Measurements from ENCODE around the gene CDH23. TPM values are rescaled to one million over a fixed set of nuclear protein-coding genes. Genes with fewer than 3 reads are reported as not detected.

Gene CDH23
- polyA plus RNA-seq, 1 donor from 2014 or later = not detected

- H3K36me3 Mint-ChIP-seq = peaks cover 17% of the 10 kb centered on the region
- H3K4me3 Mint-ChIP-seq = no peak overlapping the region
- peaks cover 11 to 23% (median 19%) of the 10 kb centered on the region in 3 donors for H3K4me1 Mint-ChIP-seq
- H3K27me3 Mint-ChIP-seq = no peaks in the 10 kb centered on the region
- no peaks in the 10 kb centered on the region for H3K9me3 Mint-ChIP-seq
- no peak overlapping the region for H3K27ac Mint-ChIP-seq
Measured at GRCh38 chr10:71361581-71361980, 35.1 kb upstream of the CDH23 start.

- no peak overlapping the region for H3K4me3 Mint-ChIP-seq
- peaks cover 11 to 23% (median 19%) of the 10 kb centered on the region in 3 donors for H3K4me1 Mint-ChIP-seq
- H3K27ac Mint-ChIP-seq = no peak overlapping the region
- H3K9me3 Mint-ChIP-seq = no peaks in the 10 kb centered on the region
- H3K27me3 Mint-ChIP-seq = no peaks in the 10 kb centered on the region
- H3K36me3 Mint-ChIP-seq = peaks cover 17% of the 10 kb centered on the region
Measured at GRCh38 chr10:71362141-71362540, 34.6 kb upstream of the CDH23 start.

GRCh38 chr10:71363936-71364335 is 32.8 kb upstream of the CDH23 start:
- Mint-ChIP-seq H3K4me1 (peaks cover 7 to 9% (median 8%) of the 10 kb centered on the region in 3 donors), H3K27ac (no peak overlapping the region), H3K27me3 (no peaks in the 10 kb centered on the region), H3K36me3 (peaks cover 17% of the 10 kb centered on the region), H3K9me3 (no peaks in the 10 kb centered on the region), H3K4me3 (no peak overlapping the region)

GRCh38 chr10:71365366-71365765 is 31.4 kb upstream of the CDH23 start:
- Mint-ChIP-seq H3K4me3 (no peak overlapping the region), H3K27ac (no peak overlapping the region)

GRCh38 chr10:71366690-71367089 is 30.0 kb upstream of the CDH23 start:
- Mint-ChIP-seq H3K27me3 (no peaks in the 10 kb centered on the region), H3K27ac (peak overlapping the region in 1 of 3 donors; percentile 13), H3K9me3 (no peaks in the 10 kb centered on the region), H3K4me1 (peaks cover 2 to 5% (median 4%) of the 10 kb centered on the region in 3 donors), H3K4me3 (no peak overlapping the region), H3K36me3 (peaks cover 16% of the 10 kb centered on the region)

More at GRCh38 chr10:71365366-71365765, 31.4 kb upstream of the CDH23 start:
- Mint-ChIP-seq H3K4me1 (peaks cover 0 to 3% (median 0%) of the 10 kb centered on the region in 3 donors), H3K9me3 (no peaks in the 10 kb centered on the region), H3K36me3 (peaks cover 16% of the 10 kb centered on the region), H3K27me3 (no peaks in the 10 kb centered on the region)

GRCh38 chr10:71367271-71367670 is 29.4 kb upstream of the CDH23 start:
- Mint-ChIP-seq H3K4me3 (no peak overlapping the region), H3K27me3 (no peaks in the 10 kb centered on the region), H3K27ac (no peak overlapping the region), H3K36me3 (peaks cover 12% of the 10 kb centered on the region), H3K9me3 (no peaks in the 10 kb centered on the region), H3K4me1 (peaks cover 8 to 11% (median 9%) of the 10 kb centered on the region in 3 donors)

GRCh38 chr10:71368176-71368575 is 28.5 kb upstream of the CDH23 start:
- Mint-ChIP-seq H3K27me3 (no peaks in the 10 kb centered on the region), H3K27ac (no peak overlapping the region), H3K36me3 (peaks cover 10% of the 10 kb centered on the region), H3K4me1 (peaks cover 17 to 20% (median 18%) of the 10 kb centered on the region in 3 donors), H3K4me3 (no peak overlapping the region), H3K9me3 (no peaks in the 10 kb centered on the region)

- Mint-ChIP-seq H3K27ac (peak overlapping the region in 1 of 3 donors; percentile 27), H3K4me1 (peaks cover 22 to 23% (median 22%) of the 10 kb centered on the region in 3 donors), H3K9me3 (no peaks in the 10 kb centered on the region), H3K36me3 (peaks cover 10% of the 10 kb centered on the region), H3K27me3 (no peaks in the 10 kb centered on the region), H3K4me3 (no peak overlapping the region)
Measured at GRCh38 chr10:71368643-71369042, 28.1 kb upstream of the CDH23 start.

GRCh38 chr10:71369602-71370001 is 27.1 kb upstream of the CDH23 start:
- Mint-ChIP-seq H3K27ac (no peak overlapping the region), H3K4me1 (peaks cover 23 to 24% (median 23%) of the 10 kb centered on the region in 3 donors)

GRCh38 chr10:71370031-71370430 is 26.7 kb upstream of the CDH23 start:
- Mint-ChIP-seq H3K9me3 (no peaks in the 10 kb centered on the region), H3K4me1 (peaks cover 23 to 24% (median 23%) of the 10 kb centered on the region in 3 donors), H3K36me3 (peaks cover 4% of the 10 kb centered on the region), H3K27ac (no peak overlapping the region), H3K27me3 (no peaks in the 10 kb centered on the region), H3K4me3 (no peak overlapping the region)

More at GRCh38 chr10:71369602-71370001, 27.1 kb upstream of the CDH23 start:
- H3K36me3 Mint-ChIP-seq = peaks cover 6% of the 10 kb centered on the region
- no peaks in the 10 kb centered on the region for H3K9me3 Mint-ChIP-seq
- no peaks in the 10 kb centered on the region for H3K27me3 Mint-ChIP-seq
- no peak overlapping the region for H3K4me3 Mint-ChIP-seq

- peaks cover 27 to 34% (median 30%) of the 10 kb centered on the region in 3 donors for H3K4me1 Mint-ChIP-seq
- no peaks in the 10 kb centered on the region for H3K9me3 Mint-ChIP-seq
- H3K27ac Mint-ChIP-seq = peak overlapping the region; percentile 35 to 82 (median 40)
- H3K27me3 Mint-ChIP-seq = no peaks in the 10 kb centered on the region
- peaks cover 2% of the 10 kb centered on the region for H3K36me3 Mint-ChIP-seq
- peak overlapping the region in 3 of 4 donors; percentile 61 to 79 (median 64) for H3K4me3 Mint-ChIP-seq
Measured at GRCh38 chr10:71371750-71372166, 25.0 kb upstream of the CDH23 start.

GRCh38 chr10:71372882-71373495 is 23.7 kb upstream of the CDH23 start:
- Mint-ChIP-seq H3K4me3 (peak overlapping the region; percentile 3 to 90 (median 73)), H3K27ac (peak overlapping the region; percentile 40 to 93 (median 82))

GRCh38 chr10:71374481-71375233 is 22.1 kb upstream of the CDH23 start:
- Mint-ChIP-seq H3K4me3 (peak overlapping the region in 1 of 4 donors; percentile 58), H3K36me3 (no peaks in the 10 kb centered on the region), H3K9me3 (no peaks in the 10 kb centered on the region), H3K27me3 (no peaks in the 10 kb centered on the region), H3K4me1 (peaks cover 43 to 53% (median 45%) of the 10 kb centered on the region in 3 donors), H3K27ac (peak overlapping the region in 2 of 3 donors; percentile 59 to 82)

More at GRCh38 chr10:71372882-71373495, 23.7 kb upstream of the CDH23 start:
- peaks cover 2% of the 10 kb centered on the region for H3K36me3 Mint-ChIP-seq
- no peaks in the 10 kb centered on the region for H3K9me3 Mint-ChIP-seq
- no peaks in the 10 kb centered on the region for H3K27me3 Mint-ChIP-seq
- H3K4me1 Mint-ChIP-seq = peaks cover 32 to 40% (median 34%) of the 10 kb centered on the region in 3 donors

- H3K4me1 Mint-ChIP-seq = peaks cover 44 to 53% (median 45%) of the 10 kb centered on the region in 3 donors
- peak overlapping the region in 2 of 3 donors; percentile 76 to 81 for H3K27ac Mint-ChIP-seq
- H3K27me3 Mint-ChIP-seq = no peaks in the 10 kb centered on the region
- peak overlapping the region; percentile 56 to 87 (median 73) for H3K4me3 Mint-ChIP-seq
- no peaks in the 10 kb centered on the region for H3K36me3 Mint-ChIP-seq
- no peaks in the 10 kb centered on the region for H3K9me3 Mint-ChIP-seq
Measured at GRCh38 chr10:71375952-71376351, 20.8 kb upstream of the CDH23 start.
